ENCODE results near the gene NTRK2. TPM values are rescaled to one million over a fixed set of nuclear protein-coding genes. Genes with fewer than 3 reads are reported as not detected.
"Not testable (repeated sequence)": the region's sequence is repeated elsewhere in the genome, so short reads cannot be mapped to it uniquely, and the experiment has no call there.

Gene NTRK2
- total RNA-seq, 2 experiments from 2014 or later: 0.06 TPM; not detected in 1

DNA sequence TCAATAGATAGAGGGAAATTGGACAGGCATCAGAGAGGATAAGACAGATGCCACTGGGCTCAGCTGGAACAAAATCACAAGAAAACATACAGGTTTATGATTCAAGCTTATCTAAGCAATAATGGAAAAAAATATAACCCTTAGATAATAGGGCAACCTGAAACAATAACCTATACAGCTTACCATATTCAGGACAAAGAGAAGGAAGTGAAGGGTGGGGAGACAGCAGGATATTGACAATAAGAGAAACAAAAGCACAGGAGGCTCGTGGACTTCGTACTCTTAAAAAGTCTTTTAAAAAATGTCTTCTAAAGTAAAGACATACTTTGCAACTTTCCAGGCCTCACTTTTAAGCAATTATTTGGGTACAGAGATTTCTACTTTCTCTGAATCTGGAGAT lies 225.3 kb downstream of the NTRK2 start:
- no peak for DNase-seq (ENCODE audit: low spot score)
- intact Hi-C loops (cut with micrococcal nuclease; ENCODE audit: unreplicated experiment): no loop called here
- no peak overlapping the region for H3K4me2 ChIP-seq (ENCODE audit: low read length)
- ChIA-PET CTCF (ENCODE audit: unreplicated experiment) (no interaction called here), POLR2A (no interaction called here)
- H3K4me3 ChIP-seq (ENCODE audit: low read depth, low read length, poor library complexity, severe bottlenecking): no peak overlapping the region
- H3K4me1 ChIP-seq (ENCODE audit: insufficient read depth, low read length, poor library complexity, severe bottlenecking): no peaks in the 10 kb centered on the region
- no peaks in the 10 kb centered on the region for H4K20me1 ChIP-seq (ENCODE audit: insufficient read depth, low read length)
- H2AFZ ChIP-seq (ENCODE audit: low read length): no peak overlapping the region
- BruUV-seq (replicated peaks): no TSS peak
- no peaks in the 10 kb centered on the region for H3K79me2 ChIP-seq (ENCODE audit: insufficient read depth, low read depth, low read length)
- TF ChIP-seq, protein P1, sequence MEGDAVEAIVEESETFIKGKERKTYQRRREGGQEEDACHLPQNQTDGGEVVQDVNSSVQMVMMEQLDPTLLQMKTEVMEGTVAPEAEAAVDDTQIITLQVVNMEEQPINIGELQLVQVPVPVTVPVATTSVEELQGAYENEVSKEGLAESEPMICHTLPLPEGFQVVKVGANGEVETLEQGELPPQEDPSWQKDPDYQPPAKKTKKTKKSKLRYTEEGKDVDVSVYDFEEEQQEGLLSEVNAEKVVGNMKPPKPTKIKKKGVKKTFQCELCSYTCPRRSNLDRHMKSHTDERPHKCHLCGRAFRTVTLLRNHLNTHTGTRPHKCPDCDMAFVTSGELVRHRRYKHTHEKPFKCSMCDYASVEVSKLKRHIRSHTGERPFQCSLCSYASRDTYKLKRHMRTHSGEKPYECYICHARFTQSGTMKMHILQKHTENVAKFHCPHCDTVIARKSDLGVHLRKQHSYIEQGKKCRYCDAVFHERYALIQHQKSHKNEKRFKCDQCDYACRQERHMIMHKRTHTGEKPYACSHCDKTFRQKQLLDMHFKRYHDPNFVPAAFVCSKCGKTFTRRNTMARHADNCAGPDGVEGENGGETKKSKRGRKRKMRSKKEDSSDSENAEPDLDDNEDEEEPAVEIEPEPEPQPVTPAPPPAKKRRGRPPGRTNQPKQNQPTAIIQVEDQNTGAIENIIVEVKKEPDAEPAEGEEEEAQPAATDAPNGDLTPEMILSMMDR (conservative IDR thresholded peaks at IDR 0.05; ENCODE audit: low read length): no peak
- no peak for TF ChIP-seq EZH2phosphoT487 (IDR thresholded peaks at IDR 0.05; ENCODE audit: borderline replicate concordance, low read depth, low read length)
- H3K9me2 ChIP-seq (ENCODE audit: insufficient read depth, low read length): no peaks in the 10 kb centered on the region
- no peaks in the 10 kb centered on the region for H3K9me3 ChIP-seq (ENCODE audit: low read length)
- no peaks in the 10 kb centered on the region for H3K36me3 ChIP-seq (ENCODE audit: insufficient read depth, low read length)
- no peak overlapping the region for H3K27ac ChIP-seq (ENCODE audit: low read depth, low read length, poor library complexity, severe bottlenecking)

DNA sequence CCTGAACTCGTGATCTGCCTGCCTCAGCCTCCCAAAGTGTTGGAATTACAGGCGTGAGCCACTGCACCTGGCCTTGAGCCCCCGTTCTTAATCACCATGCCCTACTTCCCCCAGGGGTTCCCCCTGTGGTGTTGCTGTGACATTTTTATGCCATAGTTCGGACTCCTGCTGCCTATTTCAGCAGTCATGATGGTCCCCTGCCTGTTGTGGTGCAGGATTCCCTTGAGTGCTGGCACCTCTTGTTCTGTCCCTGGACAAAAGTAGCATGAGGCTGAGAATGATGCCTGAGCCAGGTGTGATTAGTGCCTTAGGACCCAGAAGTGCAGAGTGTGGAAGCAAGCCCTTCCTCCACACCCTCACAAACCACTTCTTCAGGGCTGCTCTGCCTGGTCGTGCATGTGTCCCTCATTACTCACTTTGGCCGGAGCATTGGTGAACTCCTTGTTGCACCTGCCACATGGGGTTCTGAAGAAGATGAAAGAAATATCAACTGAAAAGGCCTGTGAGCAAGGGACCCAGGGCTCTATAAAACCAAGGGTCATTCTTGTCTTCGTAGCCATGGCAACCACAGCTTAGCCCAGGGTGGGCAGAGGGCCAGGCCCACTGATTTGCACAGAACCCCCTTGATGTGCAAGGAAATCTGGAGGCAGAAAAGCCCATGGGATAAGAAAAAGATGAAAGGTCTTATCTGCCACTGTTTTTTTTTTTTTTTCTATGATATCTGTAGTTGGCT lies 228.0 kb downstream of the NTRK2 start:
- intact Hi-C loops (cut with micrococcal nuclease; ENCODE audit: unreplicated experiment): no loop called here
- H3K4me3 ChIP-seq (ENCODE audit: low read depth, low read length, poor library complexity, severe bottlenecking): no peak overlapping the region
- no peaks in the 10 kb centered on the region for H3K4me1 ChIP-seq (ENCODE audit: insufficient read depth, low read length, poor library complexity, severe bottlenecking)
- no peak overlapping the region for H2AFZ ChIP-seq (ENCODE audit: low read length)
- no peaks in the 10 kb centered on the region for H3K9me2 ChIP-seq (ENCODE audit: insufficient read depth, low read length)
- TF ChIP-seq, protein P1 (conservative IDR thresholded peaks at IDR 0.05; ENCODE audit: low read length): no peak
- TF ChIP-seq EZH2phosphoT487 (IDR thresholded peaks at IDR 0.05; ENCODE audit: borderline replicate concordance, low read depth, low read length): no peak
- no peaks in the 10 kb centered on the region for H3K79me2 ChIP-seq (ENCODE audit: insufficient read depth, low read depth, low read length)
- H4K20me1 ChIP-seq (ENCODE audit: insufficient read depth, low read length): no peaks in the 10 kb centered on the region
- no peak for DNase-seq (ENCODE audit: low spot score)
- ChIA-PET POLR2A (interaction anchor here (0.6 kb wide), 1 partner anchor 389 kb away, joined by 3 read pairs; no protein-coding TSS in a partner anchor), CTCF (ENCODE audit: unreplicated experiment) (no interaction called here)
- H3K27ac ChIP-seq (ENCODE audit: low read depth, low read length, poor library complexity, severe bottlenecking): no peak overlapping the region
- no peak overlapping the region for H3K4me2 ChIP-seq (ENCODE audit: low read length)
- BruUV-seq (replicated peaks): no TSS peak
- no peaks in the 10 kb centered on the region for H3K9me3 ChIP-seq (ENCODE audit: low read length)
- H3K36me3 ChIP-seq (ENCODE audit: insufficient read depth, low read length): no peaks in the 10 kb centered on the region

DNA sequence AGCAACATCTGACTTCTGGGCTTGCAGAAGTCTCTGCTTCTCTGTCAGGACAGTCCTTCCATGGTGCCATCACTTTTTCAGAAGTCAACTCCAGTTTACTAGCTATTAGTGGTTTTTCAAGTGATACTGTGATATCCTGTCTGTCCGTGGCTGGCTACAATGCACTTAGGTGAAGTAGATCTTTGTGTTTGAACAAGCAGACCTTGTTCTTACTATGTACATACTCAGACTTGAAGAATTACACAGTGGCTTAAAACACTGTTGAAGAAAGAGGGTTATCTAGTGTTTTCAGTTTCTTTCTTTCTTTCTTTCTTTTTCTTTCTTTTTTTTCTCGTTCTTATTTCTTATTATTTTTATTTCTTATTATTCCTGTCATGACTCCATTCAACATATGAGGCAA lies 228.7 kb downstream of the NTRK2 start:
- H3K27ac ChIP-seq (ENCODE audit: low read depth, low read length, poor library complexity, severe bottlenecking): no peak overlapping the region
- ChIA-PET CTCF (ENCODE audit: unreplicated experiment) (no interaction called here), POLR2A (interaction anchor here (0.6 kb wide), 1 partner anchor 390 kb away, joined by 3 read pairs; no protein-coding TSS in a partner anchor)
- H3K9me2 ChIP-seq (ENCODE audit: insufficient read depth, low read length): no peaks in the 10 kb centered on the region
- no peaks in the 10 kb centered on the region for H3K36me3 ChIP-seq (ENCODE audit: insufficient read depth, low read length)
- H3K4me2 ChIP-seq (ENCODE audit: low read length): no peak overlapping the region
- no peaks in the 10 kb centered on the region for H3K79me2 ChIP-seq (ENCODE audit: insufficient read depth, low read depth, low read length)
- no peak overlapping the region for H3K4me3 ChIP-seq (ENCODE audit: low read depth, low read length, poor library complexity, severe bottlenecking)
- no peak for DNase-seq (ENCODE audit: low spot score)
- TF ChIP-seq, protein P1 (conservative IDR thresholded peaks at IDR 0.05; ENCODE audit: low read length): no peak
- TF ChIP-seq EZH2phosphoT487 (IDR thresholded peaks at IDR 0.05; ENCODE audit: borderline replicate concordance, low read depth, low read length): no peak
- H3K9me3 ChIP-seq (ENCODE audit: low read length): no peaks in the 10 kb centered on the region
- BruUV-seq (replicated peaks): no TSS peak
- no peaks in the 10 kb centered on the region for H3K4me1 ChIP-seq (ENCODE audit: insufficient read depth, low read length, poor library complexity, severe bottlenecking)
- H2AFZ ChIP-seq (ENCODE audit: low read length): no peak overlapping the region
- intact Hi-C loops (cut with micrococcal nuclease; ENCODE audit: unreplicated experiment): no loop called here
- H4K20me1 ChIP-seq (ENCODE audit: insufficient read depth, low read length): no peaks in the 10 kb centered on the region

DNA sequence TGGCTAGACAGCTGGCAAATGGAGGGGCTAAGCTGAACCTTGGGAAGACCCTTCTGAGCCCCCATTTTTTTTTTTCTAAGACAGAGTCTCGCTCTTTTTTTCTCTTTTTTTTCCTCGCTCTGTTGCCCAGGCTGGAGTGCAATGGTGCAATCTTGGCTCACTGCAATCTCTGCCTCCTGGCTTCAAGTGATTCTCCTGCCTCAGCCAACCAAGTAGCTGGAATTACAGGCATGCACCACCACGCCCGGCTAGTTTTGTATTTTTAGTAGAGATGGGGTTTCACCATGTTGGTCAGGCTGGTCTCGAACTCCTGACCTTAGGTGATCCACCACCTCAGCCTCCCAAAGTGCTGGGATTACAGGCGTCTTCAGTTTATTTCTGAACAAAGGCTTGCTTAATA lies 229.1 kb downstream of the NTRK2 start:
- H3K36me3 ChIP-seq (ENCODE audit: insufficient read depth, low read length); H3K27ac ChIP-seq (ENCODE audit: low read depth, low read length, poor library complexity, severe bottlenecking); H3K79me2 ChIP-seq (ENCODE audit: insufficient read depth, low read depth, low read length); intact Hi-C loops (cut with micrococcal nuclease; ENCODE audit: unreplicated experiment); BruUV-seq (replicated peaks); POLR2A ChIA-PET; H3K4me2 ChIP-seq (ENCODE audit: low read length); CTCF ChIA-PET (ENCODE audit: unreplicated experiment); H3K9me2 ChIP-seq (ENCODE audit: insufficient read depth, low read length); DNase-seq (ENCODE audit: low spot score); H3K4me1 ChIP-seq (ENCODE audit: insufficient read depth, low read length, poor library complexity, severe bottlenecking); H3K9me3 ChIP-seq (ENCODE audit: low read length); H4K20me1 ChIP-seq (ENCODE audit: insufficient read depth, low read length); H2AFZ ChIP-seq (ENCODE audit: low read length); H3K4me3 ChIP-seq (ENCODE audit: low read depth, low read length, poor library complexity, severe bottlenecking): not testable (repeated sequence)

Data from OCI-LY7 (cell line).